HG02938 (cell line): ENCODE results near the gene TEAD3.

ENCODE experiments used
- ATAC-seq: cut with Tn5 transposase; IDR thresholded peaks from one replicate; pipeline ENCODE4 v1.9.1; 2021; ENCODE audit warnings: mild to moderate bottlenecking, moderate library complexity; ENCODE audit not compliant: unreplicated experiment

The TEAD3 gene

GRCh38 chr6:35514587-35514986 lies 17.7 kb upstream of the TEAD3 start:
- ATAC-seq = no peak

- ATAC-seq = no peak
These were observed 15.9 kb upstream of the TEAD3 start, which contains the start of gene TULP1 for GRCh38 chr6:35512740-35513139. Gene TULP1 (minus strand): TSS chr6:35512896. CDS start chr6:35512858, 38 bp downstream.

GRCh38 chr6:35512006-35512405 lies 15.1 kb upstream of the TEAD3 start:
- no peak for ATAC-seq

- no peak for ATAC-seq
These were observed 14.7 kb upstream of the TEAD3 start for GRCh38 chr6:35511562-35511941.

GRCh38 chr6:35510916-35511561 lies 14.2 kb upstream of the TEAD3 start:
- no peak for ATAC-seq

GRCh38 chr6:35508542-35508941 lies 11.7 kb upstream of the TEAD3 start:
- ATAC-seq = no peak

GRCh38 chr6:35508027-35508426 lies 11.1 kb upstream of the TEAD3 start:
- no peak for ATAC-seq

- ATAC-seq = no peak
These were observed 10.3 kb upstream of the TEAD3 start for GRCh38 chr6:35507221-35507620.

- ATAC-seq = no peak
These were observed 9.7 kb upstream of the TEAD3 start for GRCh38 chr6:35506536-35506935.

- ATAC-seq = no peak
These were observed 9.1 kb upstream of the TEAD3 start for GRCh38 chr6:35505999-35506412.

GRCh38 chr6:35503534-35503933 lies 6.7 kb upstream of the TEAD3 start:
- ATAC-seq = no peak

GRCh38 chr6:35501784-35502183 lies 4.9 kb upstream of the TEAD3 start:
- ATAC-seq = no peak

GRCh38 chr6:35500782-35501181 lies 3.9 kb upstream of the TEAD3 start:
- ATAC-seq = no peak

- no peak for ATAC-seq
These were observed 2.5 kb upstream of the TEAD3 start for GRCh38 chr6:35499372-35499771.

GRCh38 chr6:35498422-35499067 lies 1.7 kb upstream of the TEAD3 start:
- ATAC-seq = no peak

GRCh38 chr6:35497571-35498421 lies 917 bp upstream of the TEAD3 start:
- ATAC-seq = no peak

- no peak for ATAC-seq
These were observed 641 bp downstream of the TEAD3 start for GRCh38 chr6:35496036-35496840.

GRCh38 chr6:35495258-35496035 lies 1.4 kb downstream of the TEAD3 start:
- ATAC-seq = no peak

- no peak for ATAC-seq
These were observed 2.7 kb downstream of the TEAD3 start for GRCh38 chr6:35494161-35494563.

GRCh38 chr6:35493307-35493983 lies 3.4 kb downstream of the TEAD3 start:
- no peak for ATAC-seq
